GM12891 (cell line): ENCODE data around the gene SOX10.

Source experiments
- POLR2AphosphoS5 ChIP-seq: IDR thresholded peaks from 2 replicates; pipeline ENCODE4 v1.6.1; 2011; ENCODE audit warnings: low read depth, low read length, control low read depth
- SPI1 ChIP-seq: IDR thresholded peaks from 2 replicates; pipeline ENCODE4 v1.6.1; 2011; ENCODE audit warnings: low read depth, low read length, control low read depth
- TAF1 ChIP-seq: IDR thresholded peaks from 2 replicates; pipeline ENCODE4 v1.6.1; 2011; ENCODE audit warnings: low read depth, low read length, control low read depth

GRCh38 chr22:38029370-38029769, 45.0 kb upstream of the SOX10 start:
- TF ChIP-seq POLR2AphosphoS5 (no peak), SPI1 (no peak), TAF1 (no peak)
